Measurements from ENCODE around the gene ADRM1. TPM values are rescaled to one million over a fixed set of nuclear protein-coding genes. Genes with fewer than 3 reads are reported as not detected.

Gene ADRM1
- total RNA-seq, 1 experiment from 2014 or later: 263 TPM

- no peak overlapping the region for H3K4me3 ChIP-seq (ENCODE audit: low read depth, low read length)
- POLR2A ChIA-PET: interaction anchor here (0.6 kb wide), 1 partner anchor 32 kb away, joined by 4 read pairs; no protein-coding TSS in a partner anchor
- CTCF ChIA-PET: interaction anchor here (1.2 kb wide), 1 partner anchor 46 kb away, joined by 3 read pairs; no protein-coding TSS in a partner anchor
- H3K4me1 ChIP-seq: no peaks in the 10 kb centered on the region
- peaks cover 32% of the 10 kb centered on the region for H3K36me3 ChIP-seq (ENCODE audit: control insufficient read depth, insufficient read depth, low read length)
- no TSS peak for BruUV-seq (replicated peaks)
- Mint-ChIP-seq H3K36me3 (ENCODE audit: insufficient read depth, unreplicated experiment) (peaks cover 100% of the 10 kb centered on the region), H3K4me1 (ENCODE audit: low read depth, unreplicated experiment) (peaks cover 6% of the 10 kb centered on the region), H3K27ac (ENCODE audit: unreplicated experiment) (peak overlapping the region; percentile 73), H3K27me3 (ENCODE audit: insufficient read depth, unreplicated experiment) (no peaks in the 10 kb centered on the region), H3K4me3 (ENCODE audit: unreplicated experiment) (no peak overlapping the region), H3K9me3 (ENCODE audit: unreplicated experiment) (no peaks in the 10 kb centered on the region)
- peak in 1 of 2 experiments; percentile 31 for DNase-seq
- no peaks in the 10 kb centered on the region for H3K9me3 ChIP-seq
- intact Hi-C loops (cut with micrococcal nuclease; ENCODE audit: unreplicated experiment): no loop called here
- TF ChIP-seq CTCF (IDR thresholded peaks at IDR 0.05; ENCODE audit: insufficient read depth in 1 of 2, low read depth in 1 of 2, low read length in 1 of 2, severe bottlenecking in 1 of 2, unreplicated experiment in 1 of 2): no peak
- H3K27me3 ChIP-seq (replicated peaks; ENCODE audit: control insufficient read depth, insufficient read depth, low read length): no peaks in the 10 kb centered on the region
Observed at GRCh38 chr20:62336775-62337557, 34.2 kb downstream of the ADRM1 start.

GRCh38 chr20:62337558-62338293, 34.9 kb downstream of the ADRM1 start:
- no peak overlapping the region for H3K4me3 Mint-ChIP-seq (ENCODE audit: unreplicated experiment)
- peak overlapping the region; percentile 73 for H3K27ac Mint-ChIP-seq (ENCODE audit: unreplicated experiment)
- no peaks in the 10 kb centered on the region for H3K27me3 Mint-ChIP-seq (ENCODE audit: insufficient read depth, unreplicated experiment)
- DNase-seq: no peak
- ChIA-PET POLR2A (interaction anchor here (0.6 kb wide), 1 partner anchor 42 kb away, joined by 4 read pairs; no protein-coding TSS in a partner anchor), CTCF (no interaction called here)
- H3K36me3 ChIP-seq (ENCODE audit: control insufficient read depth, insufficient read depth, low read length): peaks cover 32% of the 10 kb centered on the region
- H3K36me3 Mint-ChIP-seq (ENCODE audit: insufficient read depth, unreplicated experiment): peaks cover 100% of the 10 kb centered on the region
- H3K4me1 Mint-ChIP-seq (ENCODE audit: low read depth, unreplicated experiment): peaks cover 6% of the 10 kb centered on the region
- intact Hi-C loops (cut with micrococcal nuclease; ENCODE audit: unreplicated experiment): no loop called here
- no peaks in the 10 kb centered on the region for H3K9me3 ChIP-seq
- no peak for TF ChIP-seq CTCF (IDR thresholded peaks at IDR 0.05; ENCODE audit: insufficient read depth in 1 of 2, low read depth in 1 of 2, low read length in 1 of 2, severe bottlenecking in 1 of 2, unreplicated experiment in 1 of 2)
- no peaks in the 10 kb centered on the region for H3K9me3 Mint-ChIP-seq (ENCODE audit: unreplicated experiment)
- H3K4me1 ChIP-seq: no peaks in the 10 kb centered on the region
- no peaks in the 10 kb centered on the region for H3K27me3 ChIP-seq (replicated peaks; ENCODE audit: control insufficient read depth, insufficient read depth, low read length)
- H3K4me3 ChIP-seq (ENCODE audit: low read depth, low read length): no peak overlapping the region
- TSS peak; percentile 22 for BruUV-seq (replicated peaks)

- intact Hi-C loops (cut with micrococcal nuclease; ENCODE audit: unreplicated experiment): no loop called here
- Mint-ChIP-seq H3K27me3 (ENCODE audit: insufficient read depth, unreplicated experiment) (no peaks in the 10 kb centered on the region), H3K9me3 (ENCODE audit: unreplicated experiment) (no peaks in the 10 kb centered on the region), H3K4me3 (ENCODE audit: unreplicated experiment) (no peak overlapping the region), H3K27ac (ENCODE audit: unreplicated experiment) (peak overlapping the region; percentile 73), H3K4me1 (ENCODE audit: low read depth, unreplicated experiment) (peaks cover 6% of the 10 kb centered on the region), H3K36me3 (ENCODE audit: insufficient read depth, unreplicated experiment) (peaks cover 100% of the 10 kb centered on the region)
- Histone ChIP-seq H3K36me3 (ENCODE audit: control insufficient read depth, insufficient read depth, low read length) (peaks cover 30% of the 10 kb centered on the region), H3K27me3 (replicated peaks; ENCODE audit: control insufficient read depth, insufficient read depth, low read length) (no peaks in the 10 kb centered on the region), H3K9me3 (no peaks in the 10 kb centered on the region), H3K4me3 (ENCODE audit: low read depth, low read length) (no peak overlapping the region), H3K4me1 (no peaks in the 10 kb centered on the region)
- POLR2A ChIA-PET: interaction anchor here (0.6 kb wide), 1 partner anchor 42 kb away, joined by 4 read pairs; no protein-coding TSS in a partner anchor
- no TSS peak for BruUV-seq (replicated peaks)
- TF ChIP-seq CTCF (IDR thresholded peaks at IDR 0.05; ENCODE audit: insufficient read depth in 1 of 2, low read depth in 1 of 2, low read length in 1 of 2, severe bottlenecking in 1 of 2, unreplicated experiment in 1 of 2): no peak
- CTCF ChIA-PET: no interaction called here
- DNase-seq: no peak
Observed at GRCh38 chr20:62338294-62338620, 35.5 kb downstream of the ADRM1 start.
